ENCODE measurements around the gene KCNAB1. TPM values are rescaled to one million over a fixed set of nuclear protein-coding genes. Genes with fewer than 3 reads are reported as not detected.

KCNAB1 gene
- total RNA-seq, 1 donor from 2014 or later, result 2.4 TPM

GRCh38 chr3:156400062-156400461 lies 279.7 kb downstream of the KCNAB1 start:
- Histone ChIP-seq H3K4me3 (no peak overlapping the region), H3K9me3 (replicated peaks) (no peaks in the 10 kb centered on the region), H3K27ac (replicated peaks) (no peak overlapping the region), H3K36me3 (no peaks in the 10 kb centered on the region), H3K27me3 (ENCODE audit: low read depth) (no peaks in the 10 kb centered on the region), H3K4me1 (no peaks in the 10 kb centered on the region)
- intact Hi-C loops (cut with micrococcal nuclease), result no loop called here
- no peak for TF ChIP-seq CTCF (IDR thresholded peaks at IDR 0.05; ENCODE audit: borderline replicate concordance)
- no peak for DNase-seq

GRCh38 chr3:156400735-156401134 lies 280.4 kb downstream of the KCNAB1 start:
- no peak for TF ChIP-seq CTCF (IDR thresholded peaks at IDR 0.05; ENCODE audit: borderline replicate concordance)
- no peak overlapping the region for H3K4me3 ChIP-seq
- H3K36me3 ChIP-seq, result no peaks in the 10 kb centered on the region
- H3K4me1 ChIP-seq, result no peaks in the 10 kb centered on the region
- no peak overlapping the region for H3K27ac ChIP-seq (replicated peaks)
- no peaks in the 10 kb centered on the region for H3K9me3 ChIP-seq (replicated peaks)
- intact Hi-C loops (cut with micrococcal nuclease), result no loop called here
- H3K27me3 ChIP-seq (ENCODE audit: low read depth), result no peaks in the 10 kb centered on the region
- DNase-seq, result no peak

GRCh38 chr3:156404217-156404616 lies 283.8 kb downstream of the KCNAB1 start:
- Histone ChIP-seq H3K36me3 (no peaks in the 10 kb centered on the region), H3K4me3 (no peak overlapping the region), H3K27ac (replicated peaks) (no peak overlapping the region), H3K27me3 (ENCODE audit: low read depth) (no peaks in the 10 kb centered on the region), H3K9me3 (replicated peaks) (no peaks in the 10 kb centered on the region), H3K4me1 (no peaks in the 10 kb centered on the region)
- intact Hi-C loops (cut with micrococcal nuclease), result no loop called here
- no peak for DNase-seq
- TF ChIP-seq CTCF (IDR thresholded peaks at IDR 0.05; ENCODE audit: borderline replicate concordance), result no peak

GRCh38 chr3:156406393-156406792 lies 286.0 kb downstream of the KCNAB1 start:
- Histone ChIP-seq H3K4me1 (no peaks in the 10 kb centered on the region), H3K27ac (replicated peaks) (no peak overlapping the region), H3K36me3 (no peaks in the 10 kb centered on the region), H3K9me3 (replicated peaks) (no peaks in the 10 kb centered on the region), H3K4me3 (no peak overlapping the region), H3K27me3 (ENCODE audit: low read depth) (no peaks in the 10 kb centered on the region)
- TF ChIP-seq CTCF (IDR thresholded peaks at IDR 0.05; ENCODE audit: borderline replicate concordance), result no peak
- DNase-seq, result no peak
- intact Hi-C loops (cut with micrococcal nuclease), result no loop called here

GRCh38 chr3:156407617-156408225 lies 287.3 kb downstream of the KCNAB1 start:
- no peaks in the 10 kb centered on the region for H3K9me3 ChIP-seq (replicated peaks)
- DNase-seq, result no peak
- H3K36me3 ChIP-seq, result no peaks in the 10 kb centered on the region
- H3K27me3 ChIP-seq (ENCODE audit: low read depth), result no peaks in the 10 kb centered on the region
- peaks cover 1% of the 10 kb centered on the region for H3K4me1 ChIP-seq
- TF ChIP-seq CTCF (IDR thresholded peaks at IDR 0.05; ENCODE audit: borderline replicate concordance), result no peak
- no peak overlapping the region for H3K4me3 ChIP-seq
- no peak overlapping the region for H3K27ac ChIP-seq (replicated peaks)
- intact Hi-C loops (cut with micrococcal nuclease), result no loop called here
